Activated CD8-positive, alpha-beta T cell treated with anti-CD3 and anti-CD28 coated beads for 36 hours (primary cell): ENCODE measurements around the gene LRRN4. TPM values are rescaled to one million over a fixed set of nuclear protein-coding genes. Genes with fewer than 3 reads are reported as not detected.
"Not testable (repeated sequence)": the region's sequence is repeated elsewhere in the genome, so short reads cannot be mapped to it uniquely, and the experiment has no call there.

Source experiments
- ATAC-seq: fragments of 200-7000 bp; cut with Tn5 transposase; one replicate; pipeline ENCODE4 v1.10.0; 2021; ENCODE audit warnings: mild to moderate bottlenecking, moderate library complexity
- CTCF ChIA-PET: fragments of 350-600 bp; sonication (Branson Sonifier 250); formaldehyde crosslinking; loops from one replicate; lab custom pipeline; 2021; ENCODE audit warnings: antibody characterized with exemption; lab: Charles Lee
- POLR2A ChIA-PET: fragments of 350-600 bp; sonication (Branson Sonifier 250); formaldehyde crosslinking; loops from one replicate; lab custom pipeline; 2021; ENCODE audit warnings: antibody characterized with exemption; lab: Charles Lee
- DNase-seq: peaks from one replicate; pipeline ENCODE4 v3.0.0-alpha.2; 2020
- H3K27ac Mint-ChIP-seq: one replicate; pipeline ENCODE4 v1.8.0; 2021; ENCODE audit warnings: mild to moderate bottlenecking, mixed read lengths
- H3K27me3 Mint-ChIP-seq: one replicate; pipeline ENCODE4 v1.8.0; 2021; ENCODE audit warnings: mixed read lengths
- H3K36me3 Mint-ChIP-seq: one replicate; pipeline ENCODE4 v1.8.0; 2021; ENCODE audit warnings: low read depth, mixed read lengths
- H3K4me1 Mint-ChIP-seq: one replicate; pipeline ENCODE4 v1.8.0; 2021; ENCODE audit warnings: low read depth, mixed read lengths
- H3K4me3 Mint-ChIP-seq: one replicate; pipeline ENCODE4 v1.8.0; 2021; ENCODE audit warnings: mild to moderate bottlenecking, moderate library complexity, mixed read lengths
- H3K9me3 Mint-ChIP-seq: one replicate; pipeline ENCODE4 v1.8.0; 2021; ENCODE audit warnings: mixed read lengths
- CTCF ChIP-seq: fragments of 200-600 bp; IDR thresholded peaks from one replicate; pipeline ENCODE4 v1.8.0; 2022; ENCODE audit warnings: antibody characterized with exemption, mild to moderate bottlenecking
- intact Hi-C: fragments of 100-400 bp; cut with micrococcal nuclease; formaldehyde crosslinking; loops from one replicate; pipeline ENCODE4 v1.10.0; 2022
- total RNA-seq, 2 experiments: library from RNA; stranded (reverse); gene quantifications; one replicate each; pipeline ENCODE4 v1.2.3, GENCODE V29; 2021

LRRN4 gene
- total RNA-seq, 2 experiments from 2014 or later = not detected

DNA sequence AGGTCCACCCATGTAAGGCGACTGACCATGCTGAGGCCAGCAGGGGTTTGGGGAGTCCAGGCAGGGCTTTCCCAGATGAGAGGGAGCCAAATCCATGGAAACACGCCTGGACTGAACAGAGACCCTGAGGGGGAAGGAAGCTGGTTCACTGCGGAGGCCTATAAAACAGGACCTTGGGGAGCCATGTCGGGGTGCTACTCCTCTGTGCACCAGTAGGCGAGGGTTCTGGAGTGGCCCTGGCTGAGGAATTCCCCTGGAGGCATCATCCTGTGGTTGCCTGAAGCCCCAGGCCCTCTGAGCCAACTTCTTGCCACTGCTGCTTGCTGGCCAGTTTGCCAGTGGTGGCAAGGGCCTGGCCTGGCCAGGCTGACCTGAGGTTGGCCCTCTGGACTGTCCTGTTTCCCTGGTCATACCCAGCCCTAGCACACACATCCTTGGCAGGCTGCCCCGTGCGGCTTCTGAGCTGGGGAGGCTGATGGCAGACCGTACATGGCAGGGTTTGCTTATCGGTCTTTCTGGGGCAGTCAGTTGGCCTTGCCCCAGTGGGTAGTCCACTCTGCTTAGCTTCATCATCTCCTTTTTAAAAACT is 2.2 kb upstream of the LRRN4 start:
- no peak for TF ChIP-seq CTCF
- ATAC-seq (no peak), DNase-seq (no peak)
- POLR2A ChIA-PET = no interaction called here
- peaks cover 23% of the 10 kb centered on the region for H3K27me3 Mint-ChIP-seq
- peaks cover 5% of the 10 kb centered on the region for H3K4me1 Mint-ChIP-seq
- no peaks in the 10 kb centered on the region for H3K36me3 Mint-ChIP-seq
- CTCF ChIA-PET = interaction anchor here (0.9 kb wide), 1 partner anchor 526 kb away, joined by 3 read pairs; no protein-coding TSS in a partner anchor
- no peaks in the 10 kb centered on the region for H3K9me3 Mint-ChIP-seq
- H3K27ac Mint-ChIP-seq = no peak overlapping the region
- intact Hi-C loops = no loop called here
- H3K4me3 Mint-ChIP-seq = no peak overlapping the region

DNA sequence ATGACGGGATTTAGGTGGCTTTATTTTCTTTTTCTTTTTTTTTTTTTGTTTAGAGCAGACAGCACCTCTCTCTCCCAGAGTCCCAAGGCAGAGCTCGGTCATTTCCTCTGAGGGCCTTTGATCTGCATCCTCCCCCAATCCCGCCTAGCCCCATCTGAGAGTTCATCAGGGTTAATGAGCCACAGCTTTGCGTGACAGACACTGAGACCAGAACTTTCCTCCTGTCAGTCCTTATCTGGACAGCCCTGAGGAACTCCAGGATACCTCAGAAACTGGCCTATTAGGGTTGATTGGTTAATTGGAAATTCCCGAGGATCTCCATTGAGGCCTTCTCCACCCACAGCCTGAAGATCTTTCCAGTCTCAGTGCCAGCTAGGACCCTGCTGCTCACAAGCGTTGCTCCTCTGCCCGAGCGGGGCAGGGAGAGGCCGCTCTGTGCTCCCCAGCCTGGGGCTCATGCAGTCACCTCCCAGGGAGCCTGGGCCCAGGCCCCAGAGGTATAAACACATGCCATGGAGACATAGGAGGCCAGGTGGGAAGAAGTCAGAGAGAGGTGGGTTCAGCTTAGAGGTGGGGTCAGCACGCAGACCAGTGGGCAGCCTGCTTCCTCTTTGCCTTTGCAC is 1.4 kb upstream of the LRRN4 start:
- Mint-ChIP-seq H3K9me3 (no peaks in the 10 kb centered on the region), H3K4me3 (no peak overlapping the region), H3K36me3 (no peaks in the 10 kb centered on the region), H3K27ac (no peak overlapping the region), H3K27me3 (peaks cover 31% of the 10 kb centered on the region), H3K4me1 (peaks cover 5% of the 10 kb centered on the region)
- ChIA-PET POLR2A (no interaction called here), CTCF (no interaction called here)
- no peak for TF ChIP-seq CTCF
- intact Hi-C loops = no loop called here
- ATAC-seq (no peak), DNase-seq (no peak)

DNA sequence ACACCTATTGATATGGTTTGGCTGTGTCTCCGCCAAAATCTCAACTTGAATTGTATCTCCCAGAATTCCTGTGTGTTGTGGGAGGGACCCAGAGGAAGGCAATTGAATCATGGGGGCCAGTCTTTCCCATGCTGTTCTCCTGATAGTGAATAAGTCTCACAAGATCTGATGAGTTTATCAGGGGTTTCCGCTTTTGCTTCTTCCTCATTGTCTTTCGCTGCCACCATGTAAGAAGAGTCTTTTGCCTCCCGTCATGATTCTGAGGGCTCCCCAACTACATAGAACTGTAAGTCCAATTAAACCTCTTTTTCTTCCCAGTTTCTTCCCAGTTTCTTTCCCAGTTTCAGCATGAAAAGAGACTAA is 810 bp upstream of the LRRN4 start:
- H3K27ac Mint-ChIP-seq, H3K9me3 Mint-ChIP-seq, ATAC-seq, H3K36me3 Mint-ChIP-seq, H3K4me1 Mint-ChIP-seq, intact Hi-C loops, DNase-seq, CTCF ChIA-PET, POLR2A ChIA-PET, H3K4me3 Mint-ChIP-seq: not testable (repeated sequence)
- H3K27me3 Mint-ChIP-seq = peaks cover 31% of the 10 kb centered on the region

DNA sequence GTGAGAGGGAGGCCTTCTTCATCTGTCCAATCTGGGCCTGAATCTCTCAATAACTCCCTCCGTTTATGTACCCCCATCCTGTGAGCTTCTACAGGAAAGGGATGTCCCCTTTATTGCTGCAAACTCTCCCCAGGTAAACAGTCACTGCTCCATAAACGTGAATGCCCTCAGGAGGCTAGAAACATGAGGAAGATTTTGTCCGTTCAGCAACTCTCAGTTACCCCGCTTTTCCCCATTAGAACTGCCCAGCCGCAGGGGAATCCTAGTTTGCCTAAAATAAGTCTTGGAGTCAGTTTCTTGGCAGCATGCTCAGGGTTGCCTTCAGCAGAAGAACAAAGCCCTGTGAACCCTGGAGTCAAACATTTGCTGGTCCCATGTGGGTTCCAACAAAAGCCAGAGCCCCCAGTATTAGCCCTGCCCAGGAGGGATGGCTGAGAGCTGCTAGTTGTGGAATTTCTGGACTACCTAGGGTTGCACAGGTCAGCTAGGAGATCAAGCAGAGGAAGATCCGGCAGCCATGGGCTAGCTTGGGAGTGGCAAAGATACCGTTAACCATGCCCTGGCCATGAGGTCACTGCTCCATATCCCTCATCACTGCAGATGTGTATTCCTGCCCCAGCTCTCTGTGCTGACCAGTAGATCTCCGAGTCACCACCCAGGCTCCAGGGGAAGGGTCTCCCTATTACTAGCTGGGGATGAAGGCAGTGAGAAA is 640 bp downstream of the LRRN4 start:
- POLR2A ChIA-PET = no interaction called here
- no peak for ATAC-seq
- no peak for DNase-seq
- H3K27ac Mint-ChIP-seq = no peak overlapping the region
- H3K4me1 Mint-ChIP-seq = peaks cover 5% of the 10 kb centered on the region
- intact Hi-C loops = no loop called here
- no peak for TF ChIP-seq CTCF
- no peak overlapping the region for H3K4me3 Mint-ChIP-seq
- peaks cover 29% of the 10 kb centered on the region for H3K27me3 Mint-ChIP-seq
- H3K9me3 Mint-ChIP-seq = no peaks in the 10 kb centered on the region
- H3K36me3 Mint-ChIP-seq = no peaks in the 10 kb centered on the region
- CTCF ChIA-PET = no interaction called here

GRCh38 chr20:6051505-6051904 is 2.4 kb downstream of the LRRN4 start:
- ChIA-PET CTCF (interaction anchor here (1.4 kb wide), 1 partner anchor 523 kb away, joined by 3 read pairs; no protein-coding TSS in a partner anchor), POLR2A (no interaction called here)
- H3K9me3 Mint-ChIP-seq = no peaks in the 10 kb centered on the region
- no peak for TF ChIP-seq CTCF
- no peak overlapping the region for H3K4me3 Mint-ChIP-seq
- ATAC-seq = no peak
- peaks cover 28% of the 10 kb centered on the region for H3K27me3 Mint-ChIP-seq
- H3K36me3 Mint-ChIP-seq = no peaks in the 10 kb centered on the region
- no peak for DNase-seq
- peaks cover 5% of the 10 kb centered on the region for H3K4me1 Mint-ChIP-seq
- intact Hi-C loops = no loop called here
- no peak overlapping the region for H3K27ac Mint-ChIP-seq
